ENCODE data around the gene TCF15.
"Not testable (repeated sequence)": the region's sequence is repeated elsewhere in the genome, so short reads cannot be mapped to it uniquely, and the experiment has no call there.

Gene TCF15

GRCh38 chr20:609371-609964 lies 641 bp downstream of the TCF15 start:
- no peak for DNase-seq

GRCh38 chr20:608970-609369 lies 1.1 kb downstream of the TCF15 start:
- DNase-seq = no peak

GRCh38 chr20:607476-607875 lies 2.6 kb downstream of the TCF15 start:
- DNase-seq = no peak

GRCh38 chr20:605237-605636 lies 4.9 kb downstream of the TCF15 start:
- DNase-seq = no peak

GRCh38 chr20:603116-603640 lies 6.9 kb downstream of the TCF15 start:
- no peak for DNase-seq

GRCh38 chr20:602111-602970 lies 7.8 kb downstream of the TCF15 start:
- DNase-seq = no peak

GRCh38 chr20:600736-601135 lies 9.4 kb downstream of the TCF15 start:
- no peak for DNase-seq

GRCh38 chr20:600141-600540 lies 10.0 kb downstream of the TCF15 start:
- no peak for DNase-seq

GRCh38 chr20:598133-598850 lies 11.8 kb downstream of the TCF15 start:
- DNase-seq = no peak

GRCh38 chr20:597560-597959 lies 12.5 kb downstream of the TCF15 start:
- DNase-seq = no peak

- no peak for DNase-seq
Observed at GRCh38 chr20:595330-596308, 14.5 kb downstream of the TCF15 start.

- no peak for DNase-seq
Observed at GRCh38 chr20:592506-592905, 17.6 kb downstream of the TCF15 start.

- no peak for DNase-seq
Observed at GRCh38 chr20:591941-592340, 18.2 kb downstream of the TCF15 start.

- DNase-seq = no peak
Observed at GRCh38 chr20:588932-589672, 21.0 kb downstream of the TCF15 start.

- DNase-seq = no peak
Observed at GRCh38 chr20:588476-588875, 21.6 kb downstream of the TCF15 start.

GRCh38 chr20:584971-585301 lies 25.2 kb downstream of the TCF15 start:
- DNase-seq = no peak

- DNase-seq = no peak
Observed at GRCh38 chr20:584161-584970, 25.7 kb downstream of the TCF15 start.

- no peak for DNase-seq
Observed at GRCh38 chr20:582204-582603, 27.9 kb downstream of the TCF15 start.

GRCh38 chr20:578940-579690 lies 31.0 kb downstream of the TCF15 start:
- DNase-seq = not testable (repeated sequence)

- DNase-seq = no peak
Observed at GRCh38 chr20:577167-577791, 32.8 kb downstream of the TCF15 start.
